ENCODE measurements around the gene COPS7B. TPM values are rescaled to one million over a fixed set of nuclear protein-coding genes. Genes with fewer than 3 reads are reported as not detected.

COPS7B gene
- total and polyA plus RNA-seq, 10 of the 15 experiments (the other 5 are each of a cell fraction or from before 2014, with no cell fraction given), result 6.3 to 58.8 (median 40.4) TPM

DNA sequence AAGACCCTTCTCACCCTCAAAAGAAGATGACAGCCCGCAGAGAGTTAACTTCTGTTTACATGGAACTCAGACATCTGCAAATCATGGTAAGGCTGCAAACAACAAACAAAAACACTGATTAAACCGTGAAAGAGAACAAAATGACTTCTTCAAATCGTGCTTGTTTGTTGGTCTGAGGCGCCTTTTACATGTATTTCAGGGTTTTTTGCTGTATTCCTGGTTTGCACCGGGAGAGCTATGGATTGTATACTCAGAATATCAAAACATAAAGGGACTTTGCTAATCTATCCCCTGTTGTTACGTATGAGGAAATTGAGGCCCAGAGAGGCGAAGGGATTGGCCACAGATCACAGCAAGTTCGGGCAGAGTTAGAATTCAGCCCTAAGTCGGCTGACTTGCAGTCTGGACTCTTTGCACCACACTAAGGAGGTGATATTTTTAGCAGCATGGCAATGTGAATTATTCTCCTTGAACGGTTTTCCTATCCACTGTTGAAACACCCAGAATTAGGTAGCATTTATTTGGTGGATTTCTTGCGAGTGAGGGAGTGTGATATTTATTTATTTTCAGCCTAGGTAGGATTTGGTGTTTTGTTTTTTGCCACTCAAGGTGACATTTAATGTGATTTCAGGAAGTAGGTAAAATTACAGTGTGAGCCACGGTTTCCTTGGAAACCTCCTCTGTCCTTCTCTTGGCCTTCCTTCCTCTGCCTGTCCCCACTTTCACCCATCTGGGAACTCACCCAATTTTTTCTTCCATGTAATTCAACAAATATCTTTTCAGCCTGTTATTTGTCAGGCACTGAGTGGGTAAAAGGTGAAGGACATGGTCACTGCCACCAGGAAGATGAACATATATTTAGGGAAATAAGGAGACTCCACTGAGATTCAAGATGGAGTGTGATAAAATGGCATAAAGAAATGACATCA, 4.2 kb upstream of the COPS7B start (continued):
- no peak for TF ChIP-seq BMI1 (IDR thresholded peaks at IDR 0.05; ENCODE audit: borderline replicate concordance)
- no peak for TF ChIP-seq ESRRA (IDR thresholded peaks at IDR 0.05; ENCODE audit: low read length)
- no peak for TF ChIP-seq ATF7 (IDR thresholded peaks at IDR 0.05; ENCODE audit: low read depth)
- TF ChIP-seq, protein P1, sequence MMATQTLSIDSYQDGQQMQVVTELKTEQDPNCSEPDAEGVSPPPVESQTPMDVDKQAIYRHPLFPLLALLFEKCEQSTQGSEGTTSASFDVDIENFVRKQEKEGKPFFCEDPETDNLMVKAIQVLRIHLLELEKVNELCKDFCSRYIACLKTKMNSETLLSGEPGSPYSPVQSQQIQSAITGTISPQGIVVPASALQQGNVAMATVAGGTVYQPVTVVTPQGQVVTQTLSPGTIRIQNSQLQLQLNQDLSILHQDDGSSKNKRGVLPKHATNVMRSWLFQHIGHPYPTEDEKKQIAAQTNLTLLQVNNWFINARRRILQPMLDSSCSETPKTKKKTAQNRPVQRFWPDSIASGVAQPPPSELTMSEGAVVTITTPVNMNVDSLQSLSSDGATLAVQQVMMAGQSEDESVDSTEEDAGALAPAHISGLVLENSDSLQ (IDR thresholded peaks at IDR 0.05), result no peak
- TF ChIP-seq SREBF2 (IDR thresholded peaks at IDR 0.05; ENCODE audit: low read length), result no peak
- no peak for TF ChIP-seq STAT3 (IDR thresholded peaks at IDR 0.05; ENCODE audit: low read depth, low read length)
- no peak for TF ChIP-seq CREB1 (IDR thresholded peaks at IDR 0.05; ENCODE audit: low read depth)
- TF ChIP-seq, protein P2, sequence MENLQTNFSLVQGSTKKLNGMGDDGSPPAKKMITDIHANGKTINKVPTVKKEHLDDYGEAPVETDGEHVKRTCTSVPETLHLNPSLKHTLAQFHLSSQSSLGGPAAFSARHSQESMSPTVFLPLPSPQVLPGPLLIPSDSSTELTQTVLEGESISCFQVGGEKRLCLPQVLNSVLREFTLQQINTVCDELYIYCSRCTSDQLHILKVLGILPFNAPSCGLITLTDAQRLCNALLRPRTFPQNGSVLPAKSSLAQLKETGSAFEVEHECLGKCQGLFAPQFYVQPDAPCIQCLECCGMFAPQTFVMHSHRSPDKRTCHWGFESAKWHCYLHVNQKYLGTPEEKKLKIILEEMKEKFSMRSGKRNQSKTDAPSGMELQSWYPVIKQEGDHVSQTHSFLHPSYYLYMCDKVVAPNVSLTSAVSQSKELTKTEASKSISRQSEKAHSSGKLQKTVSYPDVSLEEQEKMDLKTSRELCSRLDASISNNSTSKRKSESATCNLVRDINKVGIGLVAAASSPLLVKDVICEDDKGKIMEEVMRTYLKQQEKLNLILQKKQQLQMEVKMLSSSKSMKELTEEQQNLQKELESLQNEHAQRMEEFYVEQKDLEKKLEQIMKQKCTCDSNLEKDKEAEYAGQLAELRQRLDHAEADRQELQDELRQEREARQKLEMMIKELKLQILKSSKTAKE (IDR thresholded peaks at IDR 0.05; ENCODE audit: low read depth, poor library complexity, severe bottlenecking), result no peak
- TF ChIP-seq POLR2AphosphoS5 (IDR thresholded peaks at IDR 0.05; ENCODE audit: low read length), result no peak
- no peak for TF ChIP-seq ZNF384 (IDR thresholded peaks at IDR 0.05; ENCODE audit: borderline replicate concordance, low read depth, low read length)
- TF ChIP-seq MYC (IDR thresholded peaks at IDR 0.05; ENCODE audit: insufficient read depth, insufficient read length, insufficient replicate concordance, low read length, severe bottlenecking), result no peak
- TF ChIP-seq YBX1 (IDR thresholded peaks at IDR 0.05), result peak; percentile 56; the same call in 1 of the 2 replicates
- TF ChIP-seq TARDBP (IDR thresholded peaks at IDR 0.05; ENCODE audit: borderline replicate concordance), result no peak

Data from GM12878 (cell line).